Measurements from ENCODE around the gene SERP2. TPM values are rescaled to one million over a fixed set of nuclear protein-coding genes. Genes with fewer than 3 reads are reported as not detected.

The SERP2 gene
- total RNA-seq, 1 donor from 2014 or later = 6.3 TPM

DNA sequence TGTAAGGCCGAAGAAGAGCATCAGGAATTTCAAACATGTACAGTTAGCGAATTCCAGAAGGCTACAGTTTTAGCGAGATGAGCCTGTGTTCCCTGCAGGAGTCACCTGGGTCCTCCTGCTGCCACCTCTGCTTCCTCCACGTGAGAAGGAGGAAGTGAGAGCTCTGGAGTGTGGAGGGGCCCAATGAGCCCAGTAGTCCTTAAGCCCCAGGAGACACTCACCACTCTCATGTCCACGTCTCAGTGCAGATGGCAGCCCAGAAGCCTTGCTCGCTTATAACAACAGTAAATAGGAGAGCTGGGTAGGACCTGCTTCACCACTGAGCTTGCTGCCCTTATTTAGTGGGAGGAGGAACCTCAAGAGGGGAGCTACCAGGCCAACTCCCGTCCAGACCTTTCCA, 44.3 kb downstream of the SERP2 start:
- H3K4me1 Mint-ChIP-seq (ENCODE audit: low read depth) = peaks cover 7% of the 10 kb centered on the region
- DNase-seq (ENCODE audit: low spot score, unreplicated experiment) = no peak

DNA sequence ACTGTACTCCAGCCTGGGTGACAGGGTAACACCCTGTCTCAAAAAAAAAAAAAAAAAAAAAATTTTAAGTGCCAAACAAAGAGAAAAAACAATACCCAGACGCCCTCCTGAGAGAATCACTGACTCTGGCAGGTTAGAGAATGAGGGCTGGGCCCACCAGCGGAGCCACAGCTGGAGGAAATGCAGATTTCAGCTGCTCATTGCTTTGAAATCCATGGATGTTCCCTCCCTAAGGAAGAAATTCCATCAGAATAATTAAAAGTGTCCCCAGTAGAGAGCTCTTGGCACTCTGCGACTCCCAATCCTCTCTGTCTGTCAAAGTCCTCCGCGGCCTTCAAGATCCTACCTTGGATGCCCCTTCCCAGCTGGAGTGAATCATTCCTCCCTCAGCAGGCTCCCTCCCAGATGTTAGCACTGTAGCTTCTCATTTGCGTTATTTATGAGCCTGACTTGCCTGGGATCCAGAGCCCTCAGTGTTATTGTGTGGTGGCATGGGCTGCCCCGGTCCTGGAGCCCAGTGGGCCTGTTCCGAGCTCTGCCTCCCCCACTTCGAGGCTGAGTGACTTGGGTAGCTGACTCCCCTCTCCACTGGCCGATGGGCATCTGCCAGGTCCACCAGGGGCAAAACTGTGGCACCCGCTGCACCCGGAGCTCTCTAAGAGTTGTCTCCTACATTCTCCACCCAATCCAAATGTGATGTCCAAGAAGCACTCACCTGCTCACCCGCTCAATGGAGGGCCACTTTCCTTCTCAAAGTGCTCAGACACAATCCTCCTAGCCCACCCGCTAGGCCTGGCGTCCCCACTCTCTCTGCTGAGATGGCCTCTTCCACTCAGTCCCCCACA, 47.0 kb downstream of the SERP2 start:
- Mint-ChIP-seq H3K4me3 (ENCODE audit: low read depth) (no peak overlapping the region), H3K4me1 (ENCODE audit: low read depth) (peaks cover 7% of the 10 kb centered on the region), H3K9me3 (ENCODE audit: low read depth) (no peaks in the 10 kb centered on the region), H3K36me3 (ENCODE audit: insufficient read depth) (no peaks in the 10 kb centered on the region), H3K27me3 (peaks cover 17% of the 10 kb centered on the region), H3K27ac (peak overlapping the region; percentile 80)
- TF ChIP-seq, protein P1, sequence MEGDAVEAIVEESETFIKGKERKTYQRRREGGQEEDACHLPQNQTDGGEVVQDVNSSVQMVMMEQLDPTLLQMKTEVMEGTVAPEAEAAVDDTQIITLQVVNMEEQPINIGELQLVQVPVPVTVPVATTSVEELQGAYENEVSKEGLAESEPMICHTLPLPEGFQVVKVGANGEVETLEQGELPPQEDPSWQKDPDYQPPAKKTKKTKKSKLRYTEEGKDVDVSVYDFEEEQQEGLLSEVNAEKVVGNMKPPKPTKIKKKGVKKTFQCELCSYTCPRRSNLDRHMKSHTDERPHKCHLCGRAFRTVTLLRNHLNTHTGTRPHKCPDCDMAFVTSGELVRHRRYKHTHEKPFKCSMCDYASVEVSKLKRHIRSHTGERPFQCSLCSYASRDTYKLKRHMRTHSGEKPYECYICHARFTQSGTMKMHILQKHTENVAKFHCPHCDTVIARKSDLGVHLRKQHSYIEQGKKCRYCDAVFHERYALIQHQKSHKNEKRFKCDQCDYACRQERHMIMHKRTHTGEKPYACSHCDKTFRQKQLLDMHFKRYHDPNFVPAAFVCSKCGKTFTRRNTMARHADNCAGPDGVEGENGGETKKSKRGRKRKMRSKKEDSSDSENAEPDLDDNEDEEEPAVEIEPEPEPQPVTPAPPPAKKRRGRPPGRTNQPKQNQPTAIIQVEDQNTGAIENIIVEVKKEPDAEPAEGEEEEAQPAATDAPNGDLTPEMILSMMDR (IDR thresholded peaks at IDR 0.05; ENCODE audit: unreplicated experiment) = no peak
- DNase-seq (ENCODE audit: low spot score, unreplicated experiment) = no peak

More for the DNA sequence above, 44.3 kb downstream of the SERP2 start:
- Mint-ChIP-seq H3K9me3 (ENCODE audit: low read depth) (no peaks in the 10 kb centered on the region), H3K4me3 (ENCODE audit: low read depth) (no peak overlapping the region), H3K27ac (no peak overlapping the region), H3K36me3 (ENCODE audit: insufficient read depth) (no peaks in the 10 kb centered on the region), H3K27me3 (peaks cover 15% of the 10 kb centered on the region)
- TF ChIP-seq, protein P1 (IDR thresholded peaks at IDR 0.05; ENCODE audit: unreplicated experiment) = no peak

DNA sequence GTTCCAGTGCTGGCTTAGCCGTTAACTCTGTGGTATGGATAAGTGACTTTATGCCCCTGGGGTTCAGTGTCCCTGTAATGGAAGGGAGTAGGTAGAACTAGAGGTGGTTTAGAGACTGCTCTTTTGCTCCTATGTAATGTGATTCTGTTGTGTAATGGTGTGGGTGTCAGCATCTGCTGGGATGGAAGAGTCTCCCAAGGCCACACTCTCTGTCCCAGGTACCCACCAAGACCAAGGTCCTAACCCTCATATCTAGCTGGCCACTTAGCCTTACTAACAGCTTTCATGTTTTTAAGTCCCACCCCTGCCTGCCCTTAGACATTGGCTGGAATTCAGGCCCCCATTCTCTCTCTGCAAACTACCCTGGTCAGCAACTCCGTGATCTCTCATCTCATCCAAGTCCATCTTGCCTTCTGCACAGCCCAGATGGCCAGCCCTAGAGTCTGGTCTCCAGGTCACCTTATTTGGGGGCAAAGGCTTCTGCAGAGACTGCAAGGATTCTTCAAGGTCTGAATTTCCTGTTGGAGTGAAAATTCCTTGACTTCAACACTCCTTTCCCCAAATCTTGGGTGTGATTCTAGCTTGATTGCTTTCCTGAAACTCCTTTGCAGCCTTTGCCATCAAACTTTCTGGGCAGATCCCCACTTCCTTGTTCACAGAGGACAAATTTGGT, 48.4 kb downstream of the SERP2 start:
- Mint-ChIP-seq H3K36me3 (ENCODE audit: insufficient read depth) (no peaks in the 10 kb centered on the region), H3K4me1 (ENCODE audit: low read depth) (peaks cover 7% of the 10 kb centered on the region), H3K4me3 (ENCODE audit: low read depth) (no peak overlapping the region), H3K9me3 (ENCODE audit: low read depth) (no peaks in the 10 kb centered on the region), H3K27me3 (peaks cover 16% of the 10 kb centered on the region), H3K27ac (no peak overlapping the region)
- TF ChIP-seq, protein P1 (IDR thresholded peaks at IDR 0.05; ENCODE audit: unreplicated experiment) = no peak
- no peak for DNase-seq (ENCODE audit: low spot score, unreplicated experiment)

DNA sequence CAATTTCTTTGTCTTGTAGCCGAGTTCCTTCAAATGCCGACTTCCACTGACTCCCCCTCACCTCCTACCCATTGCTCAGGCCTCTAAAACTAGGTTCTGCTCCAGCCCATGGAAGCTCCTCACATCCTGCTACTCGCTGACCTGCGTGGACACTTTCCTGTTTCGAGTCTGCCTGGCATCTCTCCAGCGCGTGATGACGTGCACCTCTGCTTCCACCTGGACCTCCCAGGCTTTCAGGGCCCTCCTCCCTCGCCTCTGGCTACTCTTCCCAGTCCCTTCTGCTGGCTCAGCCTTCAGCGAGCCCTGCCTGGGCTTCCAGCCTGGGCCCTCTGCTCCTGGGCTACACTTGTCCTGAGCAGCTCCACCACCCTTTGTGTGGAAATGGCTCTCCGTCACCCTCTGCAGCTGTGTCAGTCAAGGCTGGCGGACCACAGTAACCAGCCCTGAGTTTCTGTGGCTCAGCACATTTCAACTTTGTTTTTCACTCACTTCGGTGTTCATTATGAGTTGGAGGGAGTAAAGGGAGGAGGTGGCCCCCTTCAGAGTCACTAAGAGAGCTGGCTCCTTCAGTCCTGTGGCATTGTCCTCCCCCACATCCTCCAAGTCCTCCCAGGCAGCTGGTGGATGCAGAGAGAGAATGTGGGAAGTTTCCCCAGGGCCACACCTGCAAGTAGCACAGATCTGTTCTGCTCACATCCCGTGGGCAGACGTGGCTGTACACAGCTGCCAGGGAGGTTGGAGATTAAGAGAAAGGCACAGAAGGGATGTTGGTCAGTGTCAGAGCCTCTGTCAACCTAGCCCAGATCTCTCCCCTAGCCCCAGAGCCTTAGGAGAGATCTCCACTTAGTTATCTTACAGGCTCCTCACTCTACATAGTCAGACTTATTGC, 49.4 kb downstream of the SERP2 start:
- no peak overlapping the region for H3K27ac Mint-ChIP-seq

More for the DNA sequence above, 49.4 kb downstream of the SERP2 start:
- Mint-ChIP-seq H3K4me3 (ENCODE audit: low read depth) (no peak overlapping the region), H3K27me3 (peaks cover 16% of the 10 kb centered on the region), H3K9me3 (ENCODE audit: low read depth) (peaks cover 4% of the 10 kb centered on the region), H3K4me1 (ENCODE audit: low read depth) (peaks cover 4% of the 10 kb centered on the region), H3K36me3 (ENCODE audit: insufficient read depth) (peaks cover 2% of the 10 kb centered on the region)
- DNase-seq (ENCODE audit: low spot score, unreplicated experiment) = no peak
- TF ChIP-seq, protein P1 (IDR thresholded peaks at IDR 0.05; ENCODE audit: unreplicated experiment) = no peak

Data from progenitor cell of endocrine pancreas (in vitro differentiated cells).